GM21723 (cell line): Measurements from ENCODE around the gene SST.

Source experiments
- ATAC-seq: cut with Tn5 transposase; IDR thresholded peaks from one replicate; pipeline ENCODE4 v1.9.1; 2021; ENCODE audit warnings: mild to moderate bottlenecking, moderate library complexity; ENCODE audit not compliant: unreplicated experiment

The SST gene

DNA sequence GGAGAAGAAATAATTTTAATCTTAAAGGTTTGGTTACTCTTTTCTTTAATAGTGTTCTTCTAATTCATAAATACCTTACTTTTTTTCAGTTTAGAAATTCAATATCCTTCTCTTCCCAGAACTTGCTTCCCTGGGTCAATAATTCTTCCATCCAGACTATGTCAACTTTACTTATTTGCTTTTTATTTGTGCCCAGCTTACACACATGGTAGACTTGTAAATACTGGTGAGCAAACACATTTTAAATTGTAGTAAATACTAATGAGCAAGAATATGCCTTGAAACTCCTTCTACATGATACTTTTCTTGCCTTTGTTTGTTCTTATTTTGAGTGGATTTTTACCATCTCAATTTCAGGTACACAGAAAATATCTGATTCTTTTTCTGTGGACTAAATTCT is 33.7 kb downstream of the SST start:
- no peak for ATAC-seq

DNA sequence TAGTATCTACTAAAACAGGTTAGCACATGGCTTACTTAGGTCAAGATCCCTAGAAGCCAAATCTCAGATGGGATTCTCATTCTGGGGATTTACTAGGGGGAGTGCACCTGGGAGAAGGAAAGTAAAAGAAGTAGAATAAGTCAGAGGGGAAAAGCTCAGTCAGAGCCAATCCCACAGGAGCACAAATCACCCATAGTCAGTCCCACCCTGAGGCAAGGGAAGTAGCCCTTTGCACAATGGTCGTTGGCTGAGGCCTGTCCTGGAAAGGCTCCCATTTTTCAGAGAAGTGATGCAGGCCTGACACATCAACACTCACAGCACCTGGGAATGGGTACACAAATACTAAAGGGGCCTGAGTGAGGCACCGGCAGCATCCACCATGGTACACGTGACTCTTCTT is 39.8 kb downstream of the SST start:
- no peak for ATAC-seq

DNA sequence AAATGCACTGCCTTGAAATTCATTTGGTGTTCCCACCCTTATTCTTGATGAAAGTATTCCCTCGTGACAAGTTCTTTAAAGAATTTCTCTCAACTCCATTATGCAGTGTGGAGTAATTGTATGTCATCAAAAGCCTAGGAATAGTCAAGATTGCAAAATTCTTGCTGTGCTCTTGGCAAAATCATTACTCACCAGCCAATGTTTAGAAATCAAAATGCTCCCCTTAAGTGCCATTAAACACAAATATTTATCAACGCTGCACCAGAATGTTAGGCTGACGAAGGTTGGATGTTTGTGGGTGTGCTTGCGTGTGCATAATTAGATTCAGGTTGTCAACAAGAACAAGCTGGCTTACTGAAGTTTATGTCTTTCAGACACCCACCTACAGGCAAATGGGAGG is 40.5 kb downstream of the SST start:
- ATAC-seq = no peak

DNA sequence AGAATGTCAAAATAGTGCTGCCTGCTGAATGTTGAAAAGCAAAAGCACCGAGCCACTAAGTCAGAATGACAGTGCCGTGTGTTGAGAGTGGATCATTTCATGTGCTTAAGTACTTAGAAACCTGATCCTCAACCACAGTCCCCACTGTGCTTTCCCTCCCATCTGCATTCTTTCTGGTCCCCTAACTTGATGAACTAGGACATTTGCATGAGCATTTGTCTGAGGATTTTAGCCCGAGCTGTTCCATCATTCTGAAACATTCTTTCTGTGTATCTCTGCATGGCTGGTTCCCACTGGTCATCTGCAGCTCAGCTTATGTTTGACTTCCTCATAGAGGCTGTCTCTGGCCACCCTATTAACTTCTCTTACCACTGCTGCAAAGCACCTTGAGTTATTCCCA is 42.0 kb downstream of the SST start:
- no peak for ATAC-seq

DNA sequence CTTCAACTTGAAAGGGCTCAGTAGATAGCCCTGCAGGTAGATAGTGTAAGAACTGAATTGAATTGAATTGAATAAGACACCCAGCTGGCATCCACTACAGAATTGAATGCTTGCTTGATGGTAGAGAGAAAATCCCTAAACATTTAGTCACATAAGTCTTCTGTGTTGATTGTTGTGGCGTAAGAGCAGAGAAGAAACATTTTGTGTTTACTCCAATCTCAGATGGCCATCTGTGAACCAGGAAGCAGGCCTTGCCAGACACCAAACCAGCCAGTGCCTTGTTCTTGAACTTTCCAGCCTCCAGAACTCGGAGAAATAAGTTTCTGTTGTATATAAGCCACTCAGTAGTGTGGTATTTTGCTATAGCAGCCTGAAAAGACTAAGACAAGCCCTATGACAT is 43.6 kb downstream of the SST start:
- ATAC-seq = no peak

DNA sequence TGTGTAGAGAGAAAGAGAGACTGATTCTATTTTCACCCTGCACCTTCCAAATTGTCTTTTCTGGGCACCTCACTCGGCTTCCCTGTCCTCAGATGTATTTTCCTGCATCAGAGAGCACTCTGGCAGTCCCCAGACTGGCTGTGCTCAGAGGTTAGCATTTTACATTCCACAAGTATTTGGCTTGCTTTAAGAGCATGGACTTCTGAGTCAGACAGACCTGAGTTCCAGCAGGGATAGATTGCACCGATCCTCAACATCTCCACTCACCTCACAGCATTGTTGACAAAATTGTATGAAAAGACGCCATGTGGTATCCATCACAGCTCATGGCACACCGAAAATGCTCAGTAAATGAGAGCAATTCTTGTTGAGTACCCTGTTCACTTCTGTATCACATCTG is 45.6 kb downstream of the SST start:
- ATAC-seq = no peak

DNA sequence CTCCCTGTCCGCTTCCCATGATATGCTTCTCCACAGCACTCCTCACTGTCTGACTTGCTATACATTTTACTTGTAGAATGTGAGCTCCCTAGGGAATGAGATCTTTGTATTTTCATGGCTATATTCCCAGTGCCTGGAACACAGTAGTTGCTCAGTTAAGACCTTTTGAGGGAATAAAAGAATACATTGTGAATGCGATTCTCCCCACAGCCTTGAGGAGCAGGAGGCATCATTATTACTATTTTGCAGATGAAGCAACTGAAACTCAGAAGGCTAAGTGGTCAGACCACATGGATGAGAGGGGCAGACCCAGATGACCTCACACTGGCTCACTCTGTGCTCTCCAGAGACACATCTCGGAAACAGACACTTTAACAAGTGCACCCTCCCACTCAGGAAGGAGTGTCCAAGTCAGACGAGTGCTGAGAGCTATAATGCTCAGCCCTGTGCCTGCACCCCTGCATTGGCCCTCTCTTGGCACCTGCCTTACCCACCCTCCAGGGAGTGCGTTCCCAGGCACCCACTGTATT is 46.8 kb downstream of the SST start:
- ATAC-seq = no peak

DNA sequence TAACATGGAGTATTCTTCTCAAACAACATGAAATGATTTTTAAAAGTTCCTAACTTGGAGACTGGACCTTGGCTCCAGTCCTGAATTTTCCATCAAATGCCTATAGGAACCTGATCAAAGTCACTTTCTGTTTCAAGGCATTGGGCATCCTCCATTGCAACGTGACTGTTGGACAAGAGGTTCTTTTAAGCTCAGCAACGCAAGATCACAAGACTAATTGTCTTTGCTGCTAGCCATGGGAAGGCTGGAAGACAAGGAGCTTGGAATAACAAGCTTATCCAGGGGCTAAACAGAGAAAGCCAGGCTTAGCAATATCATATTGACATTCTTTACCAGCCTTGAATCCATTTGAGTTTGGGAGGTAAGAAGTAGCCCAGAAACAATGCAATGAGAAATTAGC is 48.3 kb downstream of the SST start:
- ATAC-seq = no peak

DNA sequence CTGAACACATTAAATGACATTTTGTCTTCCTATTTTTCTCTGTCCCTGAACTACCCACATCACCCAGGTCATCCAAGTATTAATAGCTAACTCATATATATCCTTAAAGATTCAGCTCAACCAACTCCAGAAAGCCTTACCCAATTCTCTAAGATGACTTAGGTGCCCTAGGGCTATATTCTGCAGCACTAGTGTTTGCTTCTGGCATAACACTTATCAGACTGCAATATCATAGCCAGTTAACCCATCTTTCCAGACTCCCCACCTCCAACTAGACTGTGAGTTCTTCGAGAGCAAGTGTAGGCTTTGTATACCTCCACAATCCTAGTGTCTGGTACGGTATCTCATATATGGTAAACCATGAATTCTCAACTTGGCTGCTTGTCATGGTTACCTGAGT is 50.7 kb downstream of the SST start:
- no peak for ATAC-seq
